Mesothelial cell of epicardium (in vitro differentiated cells): ENCODE data around the gene DBP. TPM values are rescaled to one million over a fixed set of nuclear protein-coding genes. Genes with fewer than 3 reads are reported as not detected.
A peak's percentile ranks its signal among the peaks of the same experiment; 100 is the strongest.

Experiments used
- DNase-seq, 2 experiments: peaks; one replicate each; pipeline ENCODE4 v3.0.0; 2021; ENCODE audit warnings: low spot score in 2 of 2; ENCODE audit not compliant: unreplicated experiment in 2 of 2
- H3K27ac Mint-ChIP-seq: 2 replicates; pipeline ENCODE4 v1.8.0; 2021; ENCODE audit warnings: mixed read lengths
- H3K27me3 Mint-ChIP-seq: 2 replicates; pipeline ENCODE4 v1.8.0; 2021; ENCODE audit warnings: low read depth, mixed read lengths
- H3K36me3 Mint-ChIP-seq: 2 replicates; pipeline ENCODE4 v1.8.0; 2021; ENCODE audit warnings: mixed read lengths
- H3K4me1 Mint-ChIP-seq: 2 replicates; pipeline ENCODE4 v1.8.0; 2021; ENCODE audit warnings: mixed read lengths
- H3K4me3 Mint-ChIP-seq: 2 replicates; pipeline ENCODE4 v1.8.0; 2021; ENCODE audit warnings: mild to moderate bottlenecking, moderate library complexity, mixed read lengths
- H3K9me3 Mint-ChIP-seq: 2 replicates; pipeline ENCODE4 v1.8.0; 2021; ENCODE audit warnings: mixed read lengths
- CTCF ChIP-seq: fragments of 200-600 bp; sonication (generic); IDR thresholded peaks from one replicate; pipeline ENCODE4 v1.5.0; 2021; ENCODE audit warnings: antibody characterized with exemption; ENCODE audit not compliant: unreplicated experiment
- total RNA-seq: library from RNA; stranded (reverse); gene quantifications from 3 replicates; pipeline ENCODE4 v1.2.1, GENCODE V29; 2021

DBP gene
- total RNA-seq, 1 donor from 2014 or later, result 13.1 TPM

GRCh38 chr19:48642862-48643261, 5.7 kb upstream of the DBP start:
- peaks cover 27% of the 10 kb centered on the region for H3K4me1 Mint-ChIP-seq
- H3K36me3 Mint-ChIP-seq, result peaks cover 18% of the 10 kb centered on the region
- H3K4me3 Mint-ChIP-seq, result no peak overlapping the region
- no peak for DNase-seq
- H3K9me3 Mint-ChIP-seq, result no peaks in the 10 kb centered on the region
- no peak overlapping the region for H3K27ac Mint-ChIP-seq
- H3K27me3 Mint-ChIP-seq, result no peaks in the 10 kb centered on the region
- TF ChIP-seq CTCF, result no peak

DNA sequence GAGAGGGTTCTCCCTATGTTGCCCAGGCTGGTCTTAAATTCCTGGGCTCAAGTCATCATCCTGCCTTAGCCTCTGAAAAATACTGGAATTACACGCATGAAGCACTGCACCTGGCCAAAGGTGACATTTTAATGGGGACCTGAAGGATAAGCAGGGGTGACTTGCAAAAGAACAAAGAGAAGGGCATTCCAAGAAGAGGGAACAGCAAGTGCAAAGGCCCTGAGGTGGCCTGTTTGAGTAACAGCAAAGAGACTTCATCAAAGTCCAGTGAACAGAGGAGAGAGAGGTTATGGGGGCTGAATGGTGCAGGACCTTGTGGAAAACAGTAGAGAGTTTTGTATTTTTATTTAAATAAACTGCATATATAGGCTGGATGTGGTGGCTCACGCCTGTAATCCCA, 4.7 kb upstream of the DBP start:
- H3K4me3 Mint-ChIP-seq, result no peak overlapping the region
- peaks cover 18% of the 10 kb centered on the region for H3K36me3 Mint-ChIP-seq
- no peak for TF ChIP-seq CTCF
- H3K27me3 Mint-ChIP-seq, result no peaks in the 10 kb centered on the region
- H3K9me3 Mint-ChIP-seq, result no peaks in the 10 kb centered on the region
- H3K4me1 Mint-ChIP-seq, result peaks cover 30% of the 10 kb centered on the region
- DNase-seq, result no peak
- no peak overlapping the region for H3K27ac Mint-ChIP-seq

GRCh38 chr19:48639483-48640375, 2.5 kb upstream of the DBP start:
- no peak for DNase-seq
- Mint-ChIP-seq H3K27ac (no peak overlapping the region), H3K4me3 (no peak overlapping the region), H3K9me3 (no peaks in the 10 kb centered on the region), H3K36me3 (peaks cover 18% of the 10 kb centered on the region), H3K4me1 (peaks cover 30% of the 10 kb centered on the region), H3K27me3 (no peaks in the 10 kb centered on the region)
- TF ChIP-seq CTCF, result no peak

DNA sequence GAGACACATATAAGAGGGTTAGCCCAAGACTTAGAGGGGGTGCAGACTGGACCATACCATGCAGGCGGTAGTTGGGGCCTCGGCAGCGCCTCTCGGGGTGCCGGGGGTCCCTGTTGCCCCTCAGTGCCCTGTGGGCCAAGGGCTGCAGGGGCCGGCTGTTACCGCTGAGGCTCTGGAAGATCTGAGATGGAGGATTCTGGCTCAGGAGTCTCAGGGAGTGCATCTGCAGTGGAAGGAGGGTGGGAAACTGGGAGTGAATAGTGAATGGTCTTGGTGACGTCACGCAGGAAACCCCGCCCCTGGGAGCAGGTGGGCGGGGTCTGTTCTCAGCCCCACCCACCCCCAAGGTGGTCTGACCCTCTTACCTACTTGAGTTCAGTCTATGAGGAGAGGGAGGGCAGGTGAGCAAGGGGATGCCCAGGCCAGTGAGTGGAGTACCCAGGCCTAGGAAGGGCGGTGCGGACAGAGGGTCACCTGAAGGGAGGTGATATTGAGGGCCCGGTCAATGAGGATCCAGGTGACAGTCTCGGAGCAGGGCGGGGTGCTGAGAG, 1.7 kb upstream of the DBP start:
- no peak for DNase-seq
- peak overlapping the region; percentile 98 for H3K27ac Mint-ChIP-seq
- no peaks in the 10 kb centered on the region for H3K27me3 Mint-ChIP-seq
- H3K4me3 Mint-ChIP-seq, result no peak overlapping the region
- H3K4me1 Mint-ChIP-seq, result peaks cover 31% of the 10 kb centered on the region
- H3K9me3 Mint-ChIP-seq, result no peaks in the 10 kb centered on the region
- no peak for TF ChIP-seq CTCF
- H3K36me3 Mint-ChIP-seq, result peaks cover 18% of the 10 kb centered on the region

DNA sequence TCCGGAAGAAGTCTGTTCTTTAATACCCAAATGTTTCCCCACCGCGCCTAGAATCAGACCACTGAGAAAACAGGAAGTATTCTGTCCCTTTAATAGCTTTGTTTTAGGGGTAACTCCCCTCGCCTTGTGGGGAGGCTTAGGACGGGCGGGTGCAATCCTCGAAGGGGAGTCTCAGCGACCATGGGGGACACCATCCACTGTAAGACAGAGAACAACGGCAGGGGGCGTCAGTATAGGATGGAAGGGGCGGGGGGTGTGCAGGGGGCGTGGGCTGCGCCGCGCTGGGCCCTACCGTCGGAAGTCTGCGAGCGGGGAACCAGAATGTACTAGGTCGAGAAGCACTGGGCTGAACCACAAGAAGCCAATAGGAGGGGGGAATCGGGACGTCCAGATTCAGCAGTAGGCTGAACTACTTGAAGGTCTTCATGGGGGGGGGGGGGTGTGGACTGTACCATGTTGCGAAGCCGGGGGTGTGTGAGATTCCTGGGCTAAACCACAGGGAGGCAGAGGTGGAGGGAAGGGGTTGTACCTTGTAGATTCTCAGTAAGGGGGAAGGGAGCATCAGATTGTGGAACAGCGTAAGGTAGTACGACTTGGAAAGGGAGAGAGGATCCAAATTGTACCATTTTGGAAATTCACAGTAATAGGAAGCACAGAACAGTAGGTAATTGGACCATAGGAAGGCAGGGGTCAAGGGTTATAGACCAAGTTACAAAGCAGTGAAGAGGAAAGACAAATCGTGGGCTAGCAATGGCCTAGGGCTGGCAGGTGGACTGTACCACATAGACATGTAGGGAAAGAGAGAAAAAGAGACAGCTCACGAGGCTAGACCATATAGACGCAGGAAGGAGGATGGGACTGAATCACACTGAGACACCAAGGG, 1.0 kb upstream of the DBP start:
- Mint-ChIP-seq H3K9me3 (no peaks in the 10 kb centered on the region), H3K27ac (peak overlapping the region; percentile 98), H3K4me1 (peaks cover 32% of the 10 kb centered on the region), H3K4me3 (peak overlapping the region; percentile 94), H3K27me3 (no peaks in the 10 kb centered on the region), H3K36me3 (peaks cover 18% of the 10 kb centered on the region)
- DNase-seq, result peak; percentile 67 to 76
- no peak for TF ChIP-seq CTCF
